Transverse colon (tissue), 4 donors: ENCODE data around the gene TXNDC12.

Source experiments
- CTCF ChIP-seq, 5 experiments: fragments of 200-600 bp in 3 of 5; fragments of 450-650 bp in 2 of 5; sonication (generic) in 3 of 5; IDR thresholded peaks; 1 replicate in 2 of 5; 2 replicates in 3 of 5; pipeline ENCODE4 v1.5.1; 2016 to 2017; ENCODE audit warnings: antibody characterized with exemption in 5 of 5, inconsistent platforms in 3 of 5, mild to moderate bottlenecking in 2 of 5, moderate library complexity in 1 of 5
- EP300 ChIP-seq: sonication (generic); formaldehyde crosslinking; IDR thresholded peaks from one replicate; pipeline ENCODE4 v1.6.1; 2017; ENCODE audit warnings: antibody characterized with exemption, low read depth
- POLR2A ChIP-seq: fragments of 450-650 bp; IDR thresholded peaks from one replicate; pipeline ENCODE4 v1.6.1; 2016; ENCODE audit warnings: antibody characterized with exemption, mild to moderate bottlenecking, moderate library complexity
- POLR2AphosphoS5 ChIP-seq, 3 donors: sonication (generic); formaldehyde crosslinking; IDR thresholded peaks; one replicate each; pipeline ENCODE4 v1.6.1; 2016; ENCODE audit warnings: antibody characterized with exemption in 3 of 3

DNA sequence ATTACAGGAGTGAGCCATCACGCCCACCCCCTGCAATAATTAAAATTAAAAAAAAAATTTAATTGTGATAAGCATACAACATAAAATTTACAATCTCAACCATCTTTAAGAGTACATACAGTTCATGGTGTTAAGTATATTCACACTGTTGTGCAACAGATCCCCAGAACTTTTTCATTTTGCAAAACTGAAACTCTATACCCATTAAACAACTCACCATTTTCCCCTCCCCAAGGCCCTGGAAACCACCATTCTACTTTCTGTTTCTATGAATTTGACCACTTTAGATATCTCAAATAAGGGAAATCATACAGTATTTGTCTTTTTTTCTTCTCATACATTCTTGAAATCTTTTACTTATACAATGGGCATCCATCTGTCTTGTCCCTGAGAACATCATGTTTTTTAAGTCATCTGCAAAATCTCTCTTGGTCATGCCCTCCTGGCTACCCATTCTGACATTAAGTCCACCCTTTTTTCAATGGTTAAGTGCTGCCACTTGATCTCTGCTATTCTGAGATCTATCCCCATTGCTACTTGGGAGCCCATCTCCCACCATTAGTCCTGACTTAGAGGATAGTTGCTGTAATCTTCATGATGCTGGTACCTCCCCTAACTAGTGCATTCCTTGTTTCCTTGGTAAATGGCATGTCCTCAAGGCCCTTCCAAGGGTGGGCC is 47.5 kb upstream of the TXNDC12 start:
- no peak for TF ChIP-seq CTCF (IDR thresholded peaks at IDR 0.05)
- no peak for TF ChIP-seq POLR2A
- no peak for TF ChIP-seq EP300
- no peak for TF ChIP-seq POLR2AphosphoS5 (IDR thresholded peaks at IDR 0.05)
